Prostate gland (tissue), 2 donors: ENCODE data around the gene SPOCK1.

ENCODE experiments used
- POLR2AphosphoS5 ChIP-seq: sonication (generic); formaldehyde crosslinking; IDR thresholded peaks from one replicate; pipeline ENCODE4 v1.6.1; 2017; ENCODE audit warnings: antibody characterized with exemption
- TF ChIP-seq, protein P1 (sequence below), 4 experiments: fragments of 200-600 bp in 2 of 4; fragments of 450-650 bp in 2 of 4; sonication (generic) in 2 of 4; IDR thresholded peaks; 1 replicate in 3 of 4; 2 replicates in 1 of 4; pipeline ENCODE4 v1.5.1; 2016 to 2019; ENCODE audit warnings: antibody characterized with exemption in 4 of 4, mild to moderate bottlenecking in 2 of 4, moderate library complexity in 2 of 4

DNA sequence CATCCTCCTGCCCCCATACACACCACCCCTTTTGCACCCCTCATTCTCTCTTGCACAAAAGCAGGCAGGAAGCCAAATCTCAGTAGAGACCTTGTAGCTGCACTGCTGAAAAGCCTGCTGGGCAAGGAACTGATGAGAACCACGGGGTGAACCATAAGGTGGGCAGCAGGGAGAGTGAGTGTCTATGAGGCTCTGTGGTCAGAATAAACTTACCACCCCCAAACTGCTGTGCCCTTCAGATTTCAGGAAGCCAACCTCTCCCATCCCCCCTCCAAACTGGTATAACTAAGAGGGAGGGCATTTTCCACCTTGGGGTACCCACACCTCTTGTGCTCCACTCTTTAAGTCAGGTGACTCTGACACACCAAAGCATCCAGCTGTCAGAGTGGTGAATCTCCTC is 471.4 kb downstream of the SPOCK1 start:
- no peak for TF ChIP-seq POLR2AphosphoS5
- TF ChIP-seq, protein P1, sequence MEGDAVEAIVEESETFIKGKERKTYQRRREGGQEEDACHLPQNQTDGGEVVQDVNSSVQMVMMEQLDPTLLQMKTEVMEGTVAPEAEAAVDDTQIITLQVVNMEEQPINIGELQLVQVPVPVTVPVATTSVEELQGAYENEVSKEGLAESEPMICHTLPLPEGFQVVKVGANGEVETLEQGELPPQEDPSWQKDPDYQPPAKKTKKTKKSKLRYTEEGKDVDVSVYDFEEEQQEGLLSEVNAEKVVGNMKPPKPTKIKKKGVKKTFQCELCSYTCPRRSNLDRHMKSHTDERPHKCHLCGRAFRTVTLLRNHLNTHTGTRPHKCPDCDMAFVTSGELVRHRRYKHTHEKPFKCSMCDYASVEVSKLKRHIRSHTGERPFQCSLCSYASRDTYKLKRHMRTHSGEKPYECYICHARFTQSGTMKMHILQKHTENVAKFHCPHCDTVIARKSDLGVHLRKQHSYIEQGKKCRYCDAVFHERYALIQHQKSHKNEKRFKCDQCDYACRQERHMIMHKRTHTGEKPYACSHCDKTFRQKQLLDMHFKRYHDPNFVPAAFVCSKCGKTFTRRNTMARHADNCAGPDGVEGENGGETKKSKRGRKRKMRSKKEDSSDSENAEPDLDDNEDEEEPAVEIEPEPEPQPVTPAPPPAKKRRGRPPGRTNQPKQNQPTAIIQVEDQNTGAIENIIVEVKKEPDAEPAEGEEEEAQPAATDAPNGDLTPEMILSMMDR (IDR thresholded peaks at IDR 0.05): no peak
